ENCODE data around the gene WWC1.

DNA sequence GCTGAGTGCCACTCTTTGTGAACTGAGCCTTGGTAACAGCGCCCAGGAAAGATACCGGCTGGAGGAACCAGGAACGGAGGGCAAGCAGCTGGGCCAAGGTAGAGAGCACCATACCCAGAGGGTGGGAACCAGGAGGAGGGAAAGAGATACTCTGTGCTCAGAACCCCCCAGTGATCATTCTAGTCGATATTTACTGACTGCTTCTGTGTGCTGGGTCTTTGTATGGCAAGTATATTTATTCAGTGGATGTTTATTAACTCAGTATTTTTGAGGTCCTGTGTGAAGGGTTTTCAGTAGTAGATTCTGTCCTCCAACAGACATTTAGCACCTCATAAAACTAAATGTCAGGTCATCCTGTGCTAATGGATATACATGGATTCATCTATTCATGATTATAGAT is 132.5 kb downstream of the WWC1 start:
- TF ChIP-seq, protein P1, sequence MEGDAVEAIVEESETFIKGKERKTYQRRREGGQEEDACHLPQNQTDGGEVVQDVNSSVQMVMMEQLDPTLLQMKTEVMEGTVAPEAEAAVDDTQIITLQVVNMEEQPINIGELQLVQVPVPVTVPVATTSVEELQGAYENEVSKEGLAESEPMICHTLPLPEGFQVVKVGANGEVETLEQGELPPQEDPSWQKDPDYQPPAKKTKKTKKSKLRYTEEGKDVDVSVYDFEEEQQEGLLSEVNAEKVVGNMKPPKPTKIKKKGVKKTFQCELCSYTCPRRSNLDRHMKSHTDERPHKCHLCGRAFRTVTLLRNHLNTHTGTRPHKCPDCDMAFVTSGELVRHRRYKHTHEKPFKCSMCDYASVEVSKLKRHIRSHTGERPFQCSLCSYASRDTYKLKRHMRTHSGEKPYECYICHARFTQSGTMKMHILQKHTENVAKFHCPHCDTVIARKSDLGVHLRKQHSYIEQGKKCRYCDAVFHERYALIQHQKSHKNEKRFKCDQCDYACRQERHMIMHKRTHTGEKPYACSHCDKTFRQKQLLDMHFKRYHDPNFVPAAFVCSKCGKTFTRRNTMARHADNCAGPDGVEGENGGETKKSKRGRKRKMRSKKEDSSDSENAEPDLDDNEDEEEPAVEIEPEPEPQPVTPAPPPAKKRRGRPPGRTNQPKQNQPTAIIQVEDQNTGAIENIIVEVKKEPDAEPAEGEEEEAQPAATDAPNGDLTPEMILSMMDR (conservative IDR thresholded peaks at IDR 0.05): no peak
- TF ChIP-seq EZH2 (IDR thresholded peaks at IDR 0.05; ENCODE audit: low read depth): no peak

Measured in PC-9 (cell line).